AG04450 (cell line): ENCODE results near the gene F2R. TPM values are rescaled to one million over a fixed set of nuclear protein-coding genes. Genes with fewer than 3 reads are reported as not detected.

ENCODE experiments used
- CTCF ChIA-PET: fragments of 300-600, 350-600 bp; formaldehyde crosslinking; extraction: SDS; loops from one replicate; lab custom pipeline; 2022; ENCODE audit warnings: antibody characterized with exemption, inconsistent platforms; lab: Charles Lee
- POLR2A ChIA-PET: fragments of 350-600 bp; formaldehyde crosslinking; extraction: SDS; loops from one replicate; lab custom pipeline; 2021; ENCODE audit warnings: antibody characterized with exemption, inconsistent platforms; lab: Yijun Ruan, JAX
- DNase-seq: peaks from one replicate; pipeline ENCODE4 v3.0.0-alpha.2; 2011; ENCODE audit warnings: low read depth, low spot score
- H3K27ac ChIP-seq: one replicate; pipeline ENCODE4 v1.5.1; 2012; ENCODE audit warnings: low read depth, low read length, control low read depth
- H3K27me3 ChIP-seq: one replicate; pipeline ENCODE4 v1.6.0; 2012; ENCODE audit warnings: low read length; ENCODE audit not compliant: control insufficient read depth, insufficient read depth
- H3K4me3 ChIP-seq: 2 replicates; pipeline ENCODE4 v1.5.1; 2011; ENCODE audit warnings: mild to moderate bottlenecking, low read depth, low read length, control low read depth
- H3K9me3 ChIP-seq: 2 replicates; pipeline ENCODE4 v1.5.1; 2012; ENCODE audit warnings: low read length; ENCODE audit not compliant: control insufficient read depth, insufficient read depth
- polyA plus RNA-seq: library from polyadenylated mRNA; depleted of rRNA; stranded (reverse); fragments of >200 nt; gene quantifications from 2 replicates; pipeline ENCODE4 v1.2.3, GENCODE V29; 2011
- TF ChIP-seq, protein P1 (sequence below): IDR thresholded peaks from 2 replicates; pipeline ENCODE4 v1.5.1; 2011; ENCODE audit warnings: low read depth, low read length, control low read depth, inconsistent platforms

Gene F2R
- polyA plus RNA-seq, 1 experiment, result 324 TPM

DNA sequence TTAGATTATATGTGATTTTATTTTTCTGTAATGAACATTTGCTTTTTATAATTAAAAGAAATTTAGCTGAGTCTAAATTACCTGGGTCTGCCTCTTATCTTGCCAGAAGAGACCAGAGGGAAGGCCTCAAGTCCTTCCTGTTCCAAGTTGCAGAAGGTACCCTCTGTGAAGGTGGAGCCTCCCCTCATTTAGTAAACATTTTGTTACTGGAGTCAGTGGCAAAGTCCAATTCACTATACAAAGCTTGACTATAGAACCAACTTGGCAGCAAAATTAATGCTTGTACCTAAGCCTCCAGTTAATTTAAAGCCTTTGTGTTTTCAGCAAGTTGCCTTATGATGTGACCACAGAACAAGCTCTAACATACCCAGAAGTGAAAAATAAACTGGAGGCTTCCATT, 42.8 kb upstream of the F2R start:
- no peak overlapping the region for H3K27ac ChIP-seq
- H3K9me3 ChIP-seq, result no peaks in the 10 kb centered on the region
- DNase-seq, result no peak
- TF ChIP-seq, protein P1, sequence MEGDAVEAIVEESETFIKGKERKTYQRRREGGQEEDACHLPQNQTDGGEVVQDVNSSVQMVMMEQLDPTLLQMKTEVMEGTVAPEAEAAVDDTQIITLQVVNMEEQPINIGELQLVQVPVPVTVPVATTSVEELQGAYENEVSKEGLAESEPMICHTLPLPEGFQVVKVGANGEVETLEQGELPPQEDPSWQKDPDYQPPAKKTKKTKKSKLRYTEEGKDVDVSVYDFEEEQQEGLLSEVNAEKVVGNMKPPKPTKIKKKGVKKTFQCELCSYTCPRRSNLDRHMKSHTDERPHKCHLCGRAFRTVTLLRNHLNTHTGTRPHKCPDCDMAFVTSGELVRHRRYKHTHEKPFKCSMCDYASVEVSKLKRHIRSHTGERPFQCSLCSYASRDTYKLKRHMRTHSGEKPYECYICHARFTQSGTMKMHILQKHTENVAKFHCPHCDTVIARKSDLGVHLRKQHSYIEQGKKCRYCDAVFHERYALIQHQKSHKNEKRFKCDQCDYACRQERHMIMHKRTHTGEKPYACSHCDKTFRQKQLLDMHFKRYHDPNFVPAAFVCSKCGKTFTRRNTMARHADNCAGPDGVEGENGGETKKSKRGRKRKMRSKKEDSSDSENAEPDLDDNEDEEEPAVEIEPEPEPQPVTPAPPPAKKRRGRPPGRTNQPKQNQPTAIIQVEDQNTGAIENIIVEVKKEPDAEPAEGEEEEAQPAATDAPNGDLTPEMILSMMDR, result no peak
- ChIA-PET POLR2A (interaction anchor here (1.6 kb wide), 1 partner anchor 16 kb away, joined by 14 read pairs; no protein-coding TSS in a partner anchor), CTCF (interaction anchor here (1.0 to 1.3 kb wide), 2 partner anchors 71 to 90 kb away, joined by 3 to 4 read pairs; no protein-coding TSS in a partner anchor)
- H3K27me3 ChIP-seq, result no peaks in the 10 kb centered on the region
- H3K4me3 ChIP-seq, result no peak overlapping the region

- Histone ChIP-seq H3K27me3 (no peaks in the 10 kb centered on the region), H3K9me3 (no peaks in the 10 kb centered on the region), H3K27ac (no peak overlapping the region), H3K4me3 (no peak overlapping the region)
- TF ChIP-seq, protein P1, result no peak
- POLR2A ChIA-PET, result no interaction called here
- CTCF ChIA-PET, result interaction anchor here (0.7 to 1.3 kb wide), 2 partner anchors 91 to 100 kb away, joined by 3 to 4 read pairs; no protein-coding TSS in a partner anchor
- DNase-seq, result no peak
Observed at GRCh38 chr5:76674330-76675066, 41.4 kb upstream of the F2R start.

- no peak overlapping the region for H3K27ac ChIP-seq
- H3K27me3 ChIP-seq, result no peaks in the 10 kb centered on the region
Observed at GRCh38 chr5:76675364-76675763, 40.6 kb upstream of the F2R start.

DNA sequence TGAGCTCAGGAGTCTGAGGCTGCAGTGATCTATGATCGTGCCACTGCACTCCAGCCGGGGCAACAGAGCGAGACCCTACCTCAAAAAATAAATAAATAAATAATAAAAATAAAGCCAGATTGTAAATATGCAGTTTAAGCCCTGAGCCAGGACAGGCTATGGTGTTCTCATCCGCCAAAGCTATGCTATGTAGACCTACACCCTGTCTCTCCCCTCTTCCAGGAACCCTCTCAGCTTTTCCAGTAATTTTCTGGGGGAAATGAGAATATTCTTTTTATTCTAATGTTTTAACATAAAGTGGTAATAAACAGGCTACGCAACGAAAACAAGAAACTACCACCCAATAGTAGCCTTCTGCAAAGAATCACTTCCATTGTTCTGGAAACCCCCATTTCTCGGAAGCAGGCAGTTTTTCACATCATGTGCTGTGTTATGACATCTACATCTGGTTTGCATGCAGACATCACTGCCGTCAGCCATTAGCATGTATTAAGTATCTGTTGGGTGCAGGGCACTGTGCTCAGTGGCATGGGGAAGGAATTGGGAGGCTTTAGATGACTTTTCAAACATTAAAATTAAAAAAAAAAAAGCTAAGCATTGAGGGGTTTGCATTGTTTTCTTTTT, 38.0 kb upstream of the F2R start:
- DNase-seq, result no peak
- Histone ChIP-seq H3K4me3 (no peak overlapping the region), H3K27ac (no peak overlapping the region), H3K27me3 (no peaks in the 10 kb centered on the region), H3K9me3 (no peaks in the 10 kb centered on the region)
- ChIA-PET POLR2A (interaction anchor here (1.1 kb wide), 1 partner anchor 38 kb away, joined by 3 read pairs; the partner anchor contains the start of gene F2R), CTCF (interaction anchor here (1.2 to 2.4 kb wide), 2 partner anchors 76 to 97 kb away, joined by 3 to 12 read pairs; no protein-coding TSS in a partner anchor)
- TF ChIP-seq, protein P1, result no peak

More at GRCh38 chr5:76675364-76675763, 40.6 kb upstream of the F2R start:
- POLR2A ChIA-PET, result no interaction called here
- DNase-seq, result no peak
- Histone ChIP-seq H3K9me3 (no peaks in the 10 kb centered on the region), H3K4me3 (no peak overlapping the region)
- TF ChIP-seq, protein P1, result no peak
- CTCF ChIA-PET, result no interaction called here
